ENCODE results near the gene SLC22A23.

DNA sequence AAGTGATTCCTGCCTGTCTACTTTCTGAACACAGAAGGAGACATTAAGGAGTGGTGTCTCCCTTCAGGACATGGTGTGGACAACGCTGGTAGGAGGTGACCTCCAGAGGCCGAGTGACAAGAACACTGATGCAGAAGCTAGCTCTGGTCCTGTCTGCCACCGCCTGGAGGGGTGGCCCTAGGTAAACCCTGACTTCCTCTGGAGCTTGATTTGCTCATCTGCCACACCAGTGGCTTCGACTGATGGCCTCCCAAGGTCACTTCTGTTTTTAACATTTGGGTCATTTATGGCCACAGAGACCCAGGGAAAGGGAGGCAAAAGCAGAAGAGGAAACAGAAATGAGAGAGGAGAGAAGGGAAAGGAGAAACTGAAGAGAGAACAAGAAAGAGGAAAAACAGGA lies 49.4 kb upstream of the SLC22A23 start:
- TF ChIP-seq, protein P1, sequence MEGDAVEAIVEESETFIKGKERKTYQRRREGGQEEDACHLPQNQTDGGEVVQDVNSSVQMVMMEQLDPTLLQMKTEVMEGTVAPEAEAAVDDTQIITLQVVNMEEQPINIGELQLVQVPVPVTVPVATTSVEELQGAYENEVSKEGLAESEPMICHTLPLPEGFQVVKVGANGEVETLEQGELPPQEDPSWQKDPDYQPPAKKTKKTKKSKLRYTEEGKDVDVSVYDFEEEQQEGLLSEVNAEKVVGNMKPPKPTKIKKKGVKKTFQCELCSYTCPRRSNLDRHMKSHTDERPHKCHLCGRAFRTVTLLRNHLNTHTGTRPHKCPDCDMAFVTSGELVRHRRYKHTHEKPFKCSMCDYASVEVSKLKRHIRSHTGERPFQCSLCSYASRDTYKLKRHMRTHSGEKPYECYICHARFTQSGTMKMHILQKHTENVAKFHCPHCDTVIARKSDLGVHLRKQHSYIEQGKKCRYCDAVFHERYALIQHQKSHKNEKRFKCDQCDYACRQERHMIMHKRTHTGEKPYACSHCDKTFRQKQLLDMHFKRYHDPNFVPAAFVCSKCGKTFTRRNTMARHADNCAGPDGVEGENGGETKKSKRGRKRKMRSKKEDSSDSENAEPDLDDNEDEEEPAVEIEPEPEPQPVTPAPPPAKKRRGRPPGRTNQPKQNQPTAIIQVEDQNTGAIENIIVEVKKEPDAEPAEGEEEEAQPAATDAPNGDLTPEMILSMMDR (IDR thresholded peaks at IDR 0.05; ENCODE audit: insufficient read depth, low read depth, low read length): no peak
- no peak for TF ChIP-seq EZH2 (IDR thresholded peaks at IDR 0.05; ENCODE audit: insufficient read depth, low read length)
